Measurements from ENCODE around the gene BBS9. TPM values are rescaled to one million over a fixed set of nuclear protein-coding genes. Genes with fewer than 3 reads are reported as not detected.

BBS9 gene
- 10 to 100 TPM; 11.3 to 28.5 (median 20.7) TPM for total RNA-seq

- ATAC-seq (ENCODE audit: low FRiP score) (peak; percentile 100), DNase-seq (ENCODE audit: low spot score) (peak; percentile 91)
- TF ChIP-seq CTCF (IDR thresholded peaks at IDR 0.05) = no peak
These were observed at the start of gene BBS9 for GRCh38 chr7:33128990-33129805. Gene BBS9 (plus strand): TSS chr7:33129564. CDS start chr7:33146253, 16,689 bp downstream.

- TF ChIP-seq CTCF (IDR thresholded peaks at IDR 0.05) = no peak
- DNase-seq (ENCODE audit: low spot score) = no peak
These were observed 49.3 kb upstream of the BBS9 start for GRCh38 chr7:33079763-33080690.

GRCh38 chr7:33087356-33087755 is 42.0 kb upstream of the BBS9 start:
- TF ChIP-seq CTCF (IDR thresholded peaks at IDR 0.05) = no peak
- ATAC-seq (ENCODE audit: low FRiP score) (no peak), DNase-seq (ENCODE audit: low spot score) (no peak)

More at GRCh38 chr7:33079763-33080690, 49.3 kb upstream of the BBS9 start:
- no peak for ATAC-seq (ENCODE audit: low FRiP score)

DNA sequence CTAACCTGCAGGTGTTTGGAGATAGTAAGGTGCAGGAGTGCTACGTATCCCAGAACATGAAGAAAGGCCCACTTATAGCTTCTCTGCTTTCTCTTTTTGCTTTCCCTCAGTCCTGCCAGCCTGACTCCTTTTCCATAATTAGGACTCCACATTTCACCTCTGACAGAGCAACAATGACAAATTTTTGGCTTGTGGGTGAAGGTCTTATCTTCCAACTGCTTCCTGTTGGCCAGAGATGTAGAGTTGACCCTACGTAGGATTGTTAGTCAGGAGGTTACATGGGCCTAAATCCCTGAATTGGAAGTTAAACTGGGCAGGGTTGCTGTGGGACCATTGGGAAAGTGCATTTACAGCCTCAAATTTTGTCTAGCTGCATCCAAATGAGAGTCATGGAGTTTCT is 41.5 kb upstream of the BBS9 start:
- no peak for TF ChIP-seq CTCF (IDR thresholded peaks at IDR 0.05)
- no peak for ATAC-seq (ENCODE audit: low FRiP score)
- DNase-seq (ENCODE audit: low spot score) = no peak

- TF ChIP-seq CTCF (IDR thresholded peaks at IDR 0.05) = no peak
- DNase-seq (ENCODE audit: low spot score) (no peak), ATAC-seq (ENCODE audit: low FRiP score) (no peak)
These were observed 40.2 kb upstream of the BBS9 start for GRCh38 chr7:33089142-33089541.

- DNase-seq (ENCODE audit: low spot score) = no peak
- TF ChIP-seq CTCF (IDR thresholded peaks at IDR 0.05) = no peak
- ATAC-seq (ENCODE audit: low FRiP score) = no peak
These were observed 38.2 kb upstream of the BBS9 start for GRCh38 chr7:33091111-33091531.
